Superior temporal gyrus (tissue), 1 donor: Measurements from ENCODE around the gene CLDN2.
"Not testable (repeated sequence)": the region's sequence is repeated elsewhere in the genome, so short reads cannot be mapped to it uniquely, and the experiment has no call there.

Source experiments
- DNase-seq: peaks from one replicate; pipeline ENCODE4 v3.0.0-alpha.2; 2016; ENCODE audit errors: extremely low spot score

Gene CLDN2

DNA sequence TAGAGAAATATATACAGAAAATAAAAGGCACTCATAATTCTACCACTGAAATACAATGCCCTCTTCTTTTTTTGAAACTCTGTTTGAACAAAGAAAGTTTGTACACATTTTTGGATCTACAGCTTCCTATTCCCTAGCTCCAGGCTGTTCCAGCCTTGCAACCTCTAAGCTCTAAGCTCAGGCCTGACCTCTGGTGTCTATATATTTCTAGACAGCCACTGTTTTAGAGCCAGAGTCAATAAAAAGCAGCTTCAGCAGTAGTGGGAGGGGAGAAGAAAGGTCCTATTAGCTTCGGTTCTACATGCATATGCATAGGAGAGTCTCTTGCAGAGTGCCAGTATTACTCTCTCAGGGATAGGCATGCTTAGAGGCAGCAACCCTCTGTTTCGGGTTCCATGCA lies 39.7 kb downstream of the CLDN2 start:
- DNase-seq, result peak; percentile 16

DNA sequence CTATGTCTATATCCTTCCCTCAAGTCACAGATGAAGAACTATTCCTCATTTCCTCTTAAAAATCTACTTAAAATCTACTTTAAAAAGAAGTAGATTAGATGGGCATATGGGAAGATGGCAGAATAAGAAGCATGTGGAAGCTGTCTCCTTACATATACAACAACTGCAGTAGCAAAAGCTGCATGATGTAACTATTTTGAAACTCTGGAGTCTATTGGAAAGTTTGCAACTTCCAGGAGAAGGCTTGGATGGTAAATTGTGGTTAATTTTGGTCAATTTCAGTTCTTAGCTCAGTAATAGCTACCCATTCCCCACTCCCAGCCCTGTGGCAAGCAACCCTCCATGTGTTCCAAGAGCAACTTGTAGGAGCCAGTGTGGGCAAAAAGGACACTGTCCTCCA lies 42.9 kb downstream of the CLDN2 start:
- DNase-seq, result no peak

DNA sequence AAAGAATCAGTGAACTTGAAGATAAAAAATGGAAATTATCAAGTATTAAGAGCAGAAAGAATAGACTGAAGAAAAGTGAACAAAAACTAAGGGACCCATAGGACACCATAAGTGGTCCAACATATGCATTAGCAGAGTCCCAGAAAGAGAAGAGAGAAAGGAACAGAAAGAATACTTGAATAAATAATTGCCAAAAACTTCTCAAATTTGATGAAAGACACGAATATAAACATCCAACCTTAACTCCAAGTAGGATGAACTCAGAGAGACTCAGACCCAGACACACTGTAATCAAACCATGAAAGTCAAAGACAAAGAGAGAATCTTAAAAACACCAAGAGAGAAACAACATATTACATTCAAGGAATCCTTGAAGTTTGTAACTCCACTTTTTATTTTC lies 44.1 kb downstream of the CLDN2 start:
- DNase-seq, result no peak

DNA sequence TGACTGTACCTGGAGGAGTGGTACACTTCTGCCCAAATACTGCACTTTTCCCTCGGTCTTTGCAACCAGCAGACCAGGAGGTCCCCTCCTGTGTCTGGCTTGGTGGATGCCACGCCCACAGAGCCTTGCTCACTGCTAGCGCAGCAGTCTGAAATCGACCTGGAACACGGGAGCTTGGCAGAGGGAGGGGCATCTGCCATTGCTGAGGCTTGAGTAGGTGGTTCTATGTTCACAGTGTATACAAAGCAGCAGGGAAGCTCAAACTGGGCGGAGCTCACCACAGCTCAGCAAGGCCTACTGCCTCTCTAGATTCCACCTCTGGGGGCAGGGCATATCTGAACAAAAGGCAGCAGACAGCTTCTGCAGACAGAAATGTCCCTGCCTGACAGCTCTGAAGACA lies 46.3 kb downstream of the CLDN2 start:
- DNase-seq, result not testable (repeated sequence)

DNA sequence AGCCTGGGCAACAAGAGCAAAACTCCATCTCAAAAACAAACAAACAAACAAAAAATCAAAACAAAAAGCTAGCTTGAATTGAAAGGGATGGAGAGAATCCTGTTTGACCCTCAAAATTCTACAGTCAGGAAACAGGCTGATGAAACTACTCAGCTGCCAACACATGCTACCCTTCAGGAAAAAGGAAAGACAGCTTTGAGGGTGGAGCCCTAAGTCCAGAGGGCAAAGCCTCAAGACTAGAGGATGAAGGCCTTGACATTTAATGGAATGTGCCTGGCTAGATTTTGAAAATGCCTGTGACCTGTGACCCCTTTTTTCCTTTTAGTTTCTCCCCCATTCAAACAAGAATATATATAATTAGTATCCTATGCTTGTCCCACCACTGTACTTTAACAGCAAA lies 52.7 kb downstream of the CLDN2 start:
- no peak for DNase-seq

DNA sequence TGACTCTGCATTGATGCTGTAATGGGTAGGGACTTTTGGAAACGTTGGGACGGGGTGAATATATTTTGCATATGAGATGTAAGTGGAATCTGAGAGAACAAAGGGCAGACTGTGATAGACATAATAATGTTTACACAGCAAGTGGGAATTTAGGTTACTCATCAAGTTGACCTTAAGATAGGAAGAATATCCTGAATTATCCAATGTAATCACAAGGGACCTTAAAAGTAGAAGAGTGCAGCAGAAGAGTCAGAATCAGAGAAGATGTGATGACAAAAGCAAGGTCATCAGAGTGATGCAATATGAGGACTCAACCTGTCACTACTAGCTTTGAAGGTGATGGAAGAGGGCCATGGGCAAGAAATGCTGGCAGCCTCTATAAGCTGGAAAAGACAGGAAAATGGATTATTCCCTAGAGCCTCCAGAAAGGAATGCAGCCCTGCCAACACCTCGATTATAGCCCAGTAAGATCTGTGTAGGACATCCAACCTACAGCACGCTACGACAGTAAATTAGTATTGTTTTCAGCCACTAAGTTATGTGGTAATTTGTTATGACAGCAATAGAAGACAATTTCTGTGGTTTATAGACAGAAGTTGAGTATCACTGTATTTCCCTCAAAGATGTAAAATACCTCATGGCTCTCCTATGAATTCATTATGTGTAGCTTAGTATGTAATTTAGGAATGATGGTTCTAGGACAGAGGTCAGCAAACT lies 53.4 kb downstream of the CLDN2 start:
- DNase-seq, result no peak

DNA sequence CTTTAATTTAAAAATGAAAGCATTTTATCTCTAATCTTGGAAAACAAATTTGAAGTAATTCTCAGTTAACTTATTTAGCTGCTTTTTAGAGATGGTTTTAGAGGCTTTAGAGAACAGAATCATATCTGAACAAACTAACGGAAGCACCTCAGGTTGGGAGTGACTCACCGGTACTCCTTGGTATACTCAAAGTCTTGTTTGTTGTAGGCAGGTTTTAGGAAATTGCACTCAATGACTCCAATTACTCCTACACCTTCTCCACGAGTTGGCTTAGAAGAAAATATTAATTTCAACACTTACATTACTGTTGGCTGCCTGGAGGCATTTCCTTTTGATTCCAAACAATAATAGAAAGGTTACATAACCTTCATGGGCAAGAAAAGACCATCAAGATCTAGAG lies 56.2 kb downstream of the CLDN2 start:
- DNase-seq, result no peak
